Caco-2 (cell line): Measurements from ENCODE around the gene RBP4. TPM values are rescaled to one million over a fixed set of nuclear protein-coding genes. Genes with fewer than 3 reads are reported as not detected.

Experiments used
- BruUV-seq: library from RNA; stranded (reverse); fragments of 400-500 nt; replicated peaks from 2 replicates; lab custom pipeline; 2021; lab: Mats Ljungman, UMichigan
- CTCF ChIA-PET: fragments of 300-600 bp; sonication (Branson Sonifier 250); formaldehyde crosslinking; loops from one replicate; lab custom pipeline; 2022; ENCODE audit warnings: antibody characterized with exemption; lab: Charles Lee
- POLR2A ChIA-PET: fragments of 300-600 bp; sonication (Branson Sonifier 250); formaldehyde crosslinking; loops from one replicate; lab custom pipeline; 2022; ENCODE audit warnings: antibody characterized with exemption; lab: Charles Lee
- DNase-seq, 2 experiments: peaks; one replicate each; pipeline versions ENCODE4 v3.0.0 to v3.0.0-alpha.2; 2020 to 2022
- H3K27me3 ChIP-seq: replicated peaks from 2 replicates; pipeline ENCODE4 v1.6.0; 2011; ENCODE audit warnings: low read length; ENCODE audit not compliant: control insufficient read depth, insufficient read depth
- H3K36me3 ChIP-seq: 2 replicates; pipeline ENCODE4 v1.5.1; 2011; ENCODE audit warnings: low read length; ENCODE audit not compliant: control insufficient read depth, insufficient read depth
- H3K4me1 ChIP-seq: fragments of 250-450 bp; sonication (Bioruptor Pico); 2 replicates; pipeline ENCODE4 v1.5.1; 2020; ENCODE audit warnings: mild to moderate bottlenecking
- H3K4me3 ChIP-seq: 2 replicates; pipeline ENCODE4 v1.5.1; 2011; ENCODE audit warnings: low read depth, mild to moderate bottlenecking, control low read depth, low read length
- H3K9me3 ChIP-seq: fragments of 250-450 bp; sonication (Bioruptor Pico); 2 replicates; pipeline ENCODE4 v1.5.1; 2020; ENCODE audit warnings: mild to moderate bottlenecking, moderate library complexity
- H3K27ac Mint-ChIP-seq: one replicate; pipeline ENCODE4 v1.8.0; 2022; ENCODE audit warnings: mixed read lengths; ENCODE audit not compliant: unreplicated experiment
- H3K27me3 Mint-ChIP-seq: one replicate; pipeline ENCODE4 v1.8.0; 2022; ENCODE audit warnings: mixed read lengths; ENCODE audit not compliant: insufficient read depth, unreplicated experiment
- H3K36me3 Mint-ChIP-seq: one replicate; pipeline ENCODE4 v1.8.0; 2022; ENCODE audit warnings: mild to moderate bottlenecking, mixed read lengths; ENCODE audit not compliant: insufficient read depth, unreplicated experiment
- H3K4me1 Mint-ChIP-seq: one replicate; pipeline ENCODE4 v1.8.0; 2022; ENCODE audit warnings: low read depth, mixed read lengths; ENCODE audit not compliant: unreplicated experiment
- H3K4me3 Mint-ChIP-seq: one replicate; pipeline ENCODE4 v1.8.0; 2022; ENCODE audit warnings: mild to moderate bottlenecking, moderate library complexity, mixed read lengths; ENCODE audit not compliant: unreplicated experiment
- H3K9me3 Mint-ChIP-seq: one replicate; pipeline ENCODE4 v1.8.0; 2022; ENCODE audit warnings: mixed read lengths; ENCODE audit not compliant: unreplicated experiment
- CTCF ChIP-seq, 2 experiments: fragments of 200-600 bp in 1 of 2; IDR thresholded peaks; 1 replicate in 1 of 2; 2 replicates in 1 of 2; pipeline versions ENCODE4 v1.5.1 to v1.8.0; 2011 to 2022; ENCODE audit warnings: antibody characterized with exemption in 1 of 2, control low read depth in 1 of 2, inconsistent platforms in 1 of 2, low read depth in 1 of 2, low read length in 1 of 2, mild to moderate bottlenecking in 1 of 2, moderate library complexity in 1 of 2; ENCODE audit not compliant: insufficient read depth in 1 of 2, severe bottlenecking in 1 of 2, unreplicated experiment in 1 of 2
- intact Hi-C: fragments of 100-400 bp; cut with micrococcal nuclease; formaldehyde crosslinking; loops from one replicate; pipeline ENCODE4 v1.10.0; 2022; ENCODE audit not compliant: unreplicated experiment
- total RNA-seq: library from RNA; stranded (reverse); gene quantifications from 2 replicates; pipeline ENCODE4 v1.2.3, GENCODE V29; 2022

RBP4 gene
- total RNA-seq, 1 experiment from 2014 or later = 255 TPM

DNA sequence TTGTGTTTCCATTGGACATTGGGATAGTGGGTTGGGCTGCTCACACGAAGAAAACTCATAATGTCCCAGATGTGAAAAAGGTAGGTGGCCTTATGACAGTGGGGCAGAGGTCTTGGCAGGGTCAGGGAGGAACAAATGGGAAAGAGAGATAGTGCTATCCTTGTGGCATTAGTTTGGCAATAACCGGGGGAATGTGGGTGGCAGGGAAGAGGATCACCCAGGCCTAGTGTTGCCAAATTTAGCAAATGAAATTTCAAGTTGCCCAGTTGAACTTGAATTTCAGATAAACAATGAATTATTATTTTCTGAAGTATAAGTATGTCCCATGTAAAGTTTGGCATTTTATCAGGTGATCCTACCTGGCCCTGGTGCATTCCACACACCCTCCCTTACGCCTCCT is 12.1 kb upstream of the RBP4 start:
- Mint-ChIP-seq H3K36me3 (no peaks in the 10 kb centered on the region), H3K4me1 (no peaks in the 10 kb centered on the region), H3K27ac (no peak overlapping the region), H3K27me3 (no peaks in the 10 kb centered on the region), H3K4me3 (no peak overlapping the region), H3K9me3 (no peaks in the 10 kb centered on the region)
- TF ChIP-seq CTCF (IDR thresholded peaks at IDR 0.05; ENCODE audit: insufficient read depth in 1 of 2, low read depth in 1 of 2, low read length in 1 of 2, severe bottlenecking in 1 of 2, unreplicated experiment in 1 of 2) = no peak
- intact Hi-C loops = no loop called here
- no peaks in the 10 kb centered on the region for H3K4me1 ChIP-seq
- H3K9me3 ChIP-seq = no peaks in the 10 kb centered on the region
- ChIA-PET POLR2A (no interaction called here), CTCF (no interaction called here)
- no peak overlapping the region for H3K4me3 ChIP-seq
- no TSS peak for BruUV-seq
- H3K27me3 ChIP-seq = no peaks in the 10 kb centered on the region
- DNase-seq = no peak
- no peaks in the 10 kb centered on the region for H3K36me3 ChIP-seq

DNA sequence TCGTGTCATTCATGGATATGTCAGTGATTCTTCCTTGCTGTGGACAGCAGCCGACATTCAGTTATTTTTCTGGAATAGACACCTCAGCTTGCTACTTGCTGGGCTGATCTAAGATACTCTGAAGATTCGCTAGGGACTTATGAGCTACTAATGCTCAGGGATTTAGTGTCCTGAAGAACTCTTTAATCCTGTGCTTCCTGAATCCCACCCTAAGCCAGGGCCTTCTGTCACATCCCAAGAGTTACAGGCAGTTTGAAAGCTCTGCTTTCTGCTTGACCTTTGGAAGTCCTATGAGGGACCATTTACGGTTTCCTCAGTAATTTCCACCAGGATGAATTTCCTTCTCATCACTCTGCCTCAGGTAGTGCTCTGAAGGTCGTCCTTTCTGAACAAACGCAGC is 11.3 kb upstream of the RBP4 start, which contains the start of gene PDE6C:
Gene PDE6C, plus strand, starts transcription at position 227 of the 400 bp plus-strand sequence. CDS start 189 bp downstream, outside the sequence.
- intact Hi-C loops = no loop called here
- Mint-ChIP-seq H3K9me3 (no peaks in the 10 kb centered on the region), H3K4me3 (no peak within 1 kb of the TSS), H3K27ac (no peak within 1 kb of the TSS), H3K4me1 (no peaks in the 10 kb centered on the region), H3K36me3 (no peaks in the 10 kb centered on the region), H3K27me3 (no peaks in the 10 kb centered on the region)
- no peak for TF ChIP-seq CTCF (IDR thresholded peaks at IDR 0.05; ENCODE audit: insufficient read depth in 1 of 2, low read depth in 1 of 2, low read length in 1 of 2, severe bottlenecking in 1 of 2, unreplicated experiment in 1 of 2)
- no peaks in the 10 kb centered on the region for H3K27me3 ChIP-seq
- H3K9me3 ChIP-seq = no peaks in the 10 kb centered on the region
- CTCF ChIA-PET = no interaction called here
- POLR2A ChIA-PET = no interaction called here
- H3K36me3 ChIP-seq = no peaks in the 10 kb centered on the region
- H3K4me1 ChIP-seq = no peaks in the 10 kb centered on the region
- no TSS peak for BruUV-seq
- no peak within 1 kb of the TSS for H3K4me3 ChIP-seq
- no peak for DNase-seq

DNA sequence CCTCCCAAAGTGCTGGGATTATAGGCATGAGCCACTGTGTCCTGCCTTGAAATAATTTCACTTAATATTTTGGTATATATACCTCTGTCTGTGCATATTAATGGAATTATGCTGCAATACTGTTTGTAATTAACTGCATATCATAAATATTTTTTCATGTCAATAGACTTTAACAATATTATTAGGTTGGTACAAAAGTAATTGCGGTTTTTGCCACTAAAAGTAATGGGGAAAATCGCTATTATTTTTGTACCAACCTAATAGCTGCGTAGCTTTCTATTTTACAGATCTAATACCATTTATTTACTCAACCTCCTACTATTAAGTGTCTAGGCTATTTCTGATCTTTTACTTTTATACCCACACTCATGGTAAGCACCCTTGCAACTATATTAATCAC is 7.4 kb upstream of the RBP4 start:
- no peaks in the 10 kb centered on the region for H3K4me1 Mint-ChIP-seq
- POLR2A ChIA-PET = no interaction called here
- no peaks in the 10 kb centered on the region for H3K9me3 Mint-ChIP-seq
- Histone ChIP-seq H3K4me3 (no peak overlapping the region), H3K9me3 (no peaks in the 10 kb centered on the region), H3K27me3 (no peaks in the 10 kb centered on the region), H3K36me3 (no peaks in the 10 kb centered on the region), H3K4me1 (peaks cover 12% of the 10 kb centered on the region; the same call in 1 of the 2 replicates)
- no TSS peak for BruUV-seq
- no peak overlapping the region for H3K27ac Mint-ChIP-seq
- CTCF ChIA-PET = no interaction called here
- H3K36me3 Mint-ChIP-seq = no peaks in the 10 kb centered on the region
- intact Hi-C loops = no loop called here
- H3K4me3 Mint-ChIP-seq = no peak overlapping the region
- no peaks in the 10 kb centered on the region for H3K27me3 Mint-ChIP-seq
- DNase-seq = no peak
- TF ChIP-seq CTCF (IDR thresholded peaks at IDR 0.05; ENCODE audit: insufficient read depth in 1 of 2, low read depth in 1 of 2, low read length in 1 of 2, severe bottlenecking in 1 of 2, unreplicated experiment in 1 of 2) = no peak
